ENCODE measurements around the gene MTHFD2L.

Gene MTHFD2L

DNA sequence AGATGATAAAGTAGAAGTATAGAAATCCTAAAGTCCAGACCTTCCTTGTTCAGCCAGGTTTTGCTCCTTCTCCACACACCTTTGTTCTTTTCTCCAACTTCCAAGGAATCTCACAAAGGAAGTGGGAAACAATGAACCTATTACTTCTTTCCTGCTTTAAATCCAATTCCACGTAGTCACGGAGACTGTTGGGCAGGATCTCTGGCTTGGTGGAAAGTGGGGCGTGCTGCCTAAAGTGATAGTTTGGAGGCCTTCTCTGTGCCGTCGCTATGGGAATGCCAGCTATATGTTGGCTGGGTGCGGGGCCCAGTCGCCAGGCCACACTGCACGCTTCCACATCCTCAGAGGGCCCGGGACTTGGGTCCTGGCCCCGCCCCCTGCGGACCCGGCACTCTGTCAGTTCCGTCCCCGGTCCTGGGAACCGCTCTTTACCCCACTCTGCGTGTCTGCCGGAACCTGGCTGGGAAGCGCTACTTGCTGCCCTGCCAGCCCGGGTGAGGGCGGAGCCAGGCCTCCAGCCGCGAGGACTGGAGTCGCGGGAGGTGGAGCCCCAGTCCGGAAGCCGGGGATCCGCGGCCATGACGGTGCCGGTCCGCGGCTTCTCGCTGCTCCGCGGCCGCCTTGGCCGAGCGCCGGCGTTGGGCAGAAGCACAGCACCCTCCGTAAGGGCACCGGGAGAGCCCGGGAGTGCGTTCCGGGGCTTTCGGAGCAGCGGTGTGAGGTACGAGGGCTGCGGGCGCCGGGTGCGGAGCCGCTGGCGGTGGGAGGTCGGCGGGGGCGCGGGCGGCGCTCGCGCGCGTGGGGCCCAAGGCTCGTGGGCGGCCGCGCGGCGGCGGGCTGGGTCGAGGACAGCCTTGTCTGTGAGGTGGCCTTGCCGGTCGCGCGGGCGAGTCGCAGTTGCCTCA is at the start of gene MTHFD2L:
MTHFD2L (plus strand) TSS at position 558 of the 905 bp plus-strand sequence; CDS start at position 579, 21 bp downstream.
- no peak for TF ChIP-seq CTCF (conservative IDR thresholded peaks at IDR 0.05; ENCODE audit: low read depth, low read length)
- peak within 1 kb of the TSS; percentile 81 for H3K4me3 ChIP-seq (ENCODE audit: low read length)
- peak; percentile 73 for DNase-seq (ENCODE audit: low read depth)

GRCh38 chr4:74108457-74109115 is 49.3 kb upstream of the MTHFD2L start:
- no peak for DNase-seq (ENCODE audit: low read depth)
- H3K4me3 ChIP-seq (ENCODE audit: low read length) = no peak overlapping the region
- no peak for TF ChIP-seq CTCF (conservative IDR thresholded peaks at IDR 0.05; ENCODE audit: low read depth, low read length)

- H3K4me3 ChIP-seq (ENCODE audit: low read length) = no peak overlapping the region
- DNase-seq (ENCODE audit: low read depth) = peak; percentile 95
- TF ChIP-seq CTCF (conservative IDR thresholded peaks at IDR 0.05; ENCODE audit: low read depth, low read length) = no peak
Measured at GRCh38 chr4:74109116-74109869, 48.6 kb upstream of the MTHFD2L start.

DNA sequence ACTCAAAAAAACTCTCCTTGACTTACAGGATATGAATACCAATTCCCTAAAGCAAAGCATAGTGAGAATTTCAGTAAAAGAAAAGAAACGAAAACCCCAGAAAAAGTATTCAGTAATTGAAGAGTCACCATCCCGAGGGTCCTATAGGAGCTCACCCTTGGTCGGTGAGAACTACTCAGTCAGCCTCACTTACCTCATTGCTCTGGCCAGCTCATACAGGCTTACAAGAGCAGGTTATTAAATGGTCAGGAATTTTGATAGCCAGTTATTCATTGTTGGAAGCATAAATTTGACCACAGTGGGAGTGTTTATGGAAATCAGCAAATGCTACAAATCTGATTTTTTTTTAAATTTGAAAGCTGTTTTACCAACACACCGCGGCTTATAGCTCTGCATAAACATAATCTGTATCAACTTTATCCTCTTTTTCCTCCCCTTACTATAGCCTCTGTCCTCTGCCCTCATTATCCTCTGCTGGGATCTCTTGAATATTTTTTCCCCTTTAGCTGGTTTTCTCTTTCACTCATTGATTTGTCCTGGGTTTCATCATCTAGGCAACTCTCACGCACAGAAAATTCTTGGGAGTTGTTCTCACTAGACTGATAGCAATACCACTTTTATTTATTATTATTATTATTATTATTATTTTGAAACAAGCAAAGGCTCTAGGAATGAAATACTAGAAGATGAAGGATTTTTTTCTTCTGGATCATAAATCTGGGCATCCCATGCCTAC is 47.9 kb upstream of the MTHFD2L start:
- no peak overlapping the region for H3K4me3 ChIP-seq (ENCODE audit: low read length)
- TF ChIP-seq CTCF (conservative IDR thresholded peaks at IDR 0.05; ENCODE audit: low read depth, low read length) = no peak
- peak; percentile 91 for DNase-seq (ENCODE audit: low read depth)

DNA sequence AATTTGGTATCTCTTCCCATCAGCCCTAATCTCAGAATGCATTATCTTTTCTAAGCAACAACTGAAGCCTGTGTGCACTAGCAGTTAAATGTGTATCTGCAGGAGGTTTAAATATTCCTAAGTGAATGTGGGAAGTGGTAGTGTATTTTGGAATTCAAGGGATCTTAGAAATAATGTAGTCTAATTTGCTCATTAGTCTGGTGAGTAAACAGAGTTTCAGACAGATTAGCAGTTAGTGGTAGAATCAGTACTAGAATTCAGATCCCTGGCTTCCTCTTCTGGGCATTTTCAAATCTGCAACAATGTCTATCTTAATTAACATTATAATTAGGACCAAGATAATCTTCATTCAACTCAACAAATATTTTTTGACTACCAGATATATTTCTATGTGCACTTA is 47.2 kb upstream of the MTHFD2L start:
- DNase-seq (ENCODE audit: low read depth) = peak; percentile 61
- no peak overlapping the region for H3K4me3 ChIP-seq (ENCODE audit: low read length)
- no peak for TF ChIP-seq CTCF (conservative IDR thresholded peaks at IDR 0.05; ENCODE audit: low read depth, low read length)

DNA sequence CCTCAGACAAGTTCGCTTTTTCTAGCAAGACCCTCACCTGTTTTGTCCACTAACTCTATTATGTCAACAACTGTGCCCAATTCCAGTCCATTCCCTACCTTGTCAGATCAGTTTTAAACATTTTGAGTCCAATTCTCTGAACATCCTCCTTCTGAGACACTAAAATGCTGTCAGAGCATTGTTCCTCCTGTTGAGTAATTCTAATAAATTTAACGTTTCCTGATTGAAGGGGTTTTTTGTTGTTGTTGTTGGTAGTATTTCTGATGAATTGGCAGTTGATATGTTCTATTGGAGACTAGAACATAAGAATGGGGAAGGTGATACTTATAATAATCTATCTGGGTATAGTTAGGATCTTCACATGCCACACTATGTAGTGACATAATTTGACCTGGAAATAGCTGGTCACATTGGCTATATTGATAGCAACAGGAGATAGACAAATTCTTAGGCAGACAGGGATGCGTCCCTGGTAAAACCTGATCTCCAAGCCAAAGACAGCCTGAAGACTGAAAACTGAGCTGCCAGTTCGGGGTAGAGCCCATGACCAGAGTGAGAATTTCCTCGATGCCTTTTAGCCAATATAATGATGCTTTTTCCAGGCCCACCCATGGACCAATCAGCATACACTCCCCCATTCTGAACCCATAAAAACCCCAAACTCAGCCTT is 46.5 kb upstream of the MTHFD2L start:
- DNase-seq (ENCODE audit: low read depth) = no peak
- H3K4me3 ChIP-seq (ENCODE audit: low read length) = no peak overlapping the region
- no peak for TF ChIP-seq CTCF (conservative IDR thresholded peaks at IDR 0.05; ENCODE audit: low read depth, low read length)
